HepG2 (cell line): Measurements from ENCODE around the gene DCP1B. TPM values are rescaled to one million over a fixed set of nuclear protein-coding genes. Genes with fewer than 3 reads are reported as not detected.
A peak's percentile ranks its signal among the peaks of the same experiment; 100 is the strongest.

Source experiments
- ATAC-seq: fragments of 200-7000 bp; cut with Tn5 transposase; 3 replicates; pipeline ENCODE4 v1.9.1; 2020; ENCODE audit warnings: mild to moderate bottlenecking, moderate library complexity
- BruUV-seq: library from RNA; stranded (reverse); fragments of 400-500 nt; replicated peaks from 2 replicates; lab custom pipeline; 2021; lab: Mats Ljungman, UMichigan
- CTCF ChIA-PET: fragments of 300-600 bp; formaldehyde crosslinking; extraction: SDS; loops from one replicate; lab custom pipeline; 2021; ENCODE audit warnings: low total read pairs, inconsistent platforms, low intra/inter-chr PET ratio; lab: Yijun Ruan, JAX
- POLR2A ChIA-PET: fragments of 350-600 bp; sonication (Branson Sonifier 250); formaldehyde crosslinking; loops from one replicate; lab custom pipeline; 2020; ENCODE audit warnings: antibody characterized with exemption, inconsistent platforms; lab: Yijun Ruan, JAX
- DNase-seq: peaks from one replicate; pipeline ENCODE4 v3.0.0-alpha.2; 2015; ENCODE audit warnings: low spot score
- FAIRE-seq: peaks from 3 replicates; lab custom pipeline; 2011; peaks lifted over from hg19 to GRCh38; lab: Jason Lieb, UNC
- H2AFZ ChIP-seq: one replicate; pipeline ENCODE4 v1.6.1; 2011; ENCODE audit warnings: low read length, inconsistent platforms
- H3K27ac ChIP-seq: fragments of 300-600 bp; 3 replicates; pipeline ENCODE4 v1.8.0; 2011; ENCODE audit warnings: mixed run types, mild to moderate bottlenecking, mixed read lengths, low read length, inconsistent platforms; ENCODE audit not compliant: insufficient read depth; ENCODE audit errors: extremely low read length
- H3K27me3 ChIP-seq, 2 experiments: fragments of 200-600 bp in 1 of 2; 2 replicates in 1 of 2; 3 replicates in 1 of 2; pipeline versions ENCODE4 v1.6.0 to v1.8.0; 2011; ENCODE audit warnings: low read length in 2 of 2, mild to moderate bottlenecking in 2 of 2, moderate library complexity in 2 of 2, inconsistent platforms in 1 of 2; ENCODE audit not compliant: insufficient read depth in 2 of 2, control insufficient read depth in 1 of 2
- H3K36me3 ChIP-seq, 2 experiments: fragments of 200-600 bp in 1 of 2; replicated peaks in 1 of 2; 2 replicates in 1 of 2; 3 replicates in 1 of 2; pipeline versions ENCODE4 v1.5.1 to v1.8.0; 2011; ENCODE audit warnings: low read length in 2 of 2, inconsistent platforms in 1 of 2; ENCODE audit not compliant: insufficient read depth in 2 of 2, control insufficient read depth in 1 of 2
- H3K4me1 ChIP-seq: 2 replicates; pipeline ENCODE4 v1.5.1; 2012; ENCODE audit warnings: low read length, inconsistent platforms; ENCODE audit not compliant: insufficient read depth
- H3K4me2 ChIP-seq: 2 replicates; pipeline ENCODE4 v1.6.0; 2011; ENCODE audit warnings: low read depth, low read length, inconsistent platforms
- H3K4me3 ChIP-seq, 3 experiments: fragments of 200-600 bp in 1 of 3; sonication (generic), shearing (Covaris generic) in 1 of 3; replicated peaks in 1 of 3; 2 replicates each; pipeline ENCODE4 v1.5.1; 2011 to 2016; ENCODE audit warnings: low read length in 3 of 3, inconsistent platforms in 2 of 3, low read depth in 2 of 3, mild to moderate bottlenecking in 2 of 3, control low read depth in 1 of 3, mixed read lengths in 1 of 3; ENCODE audit not compliant: insufficient read depth in 1 of 3
- H3K79me2 ChIP-seq: one replicate; pipeline ENCODE4 v1.6.1; 2011; ENCODE audit warnings: low read length, inconsistent platforms; ENCODE audit not compliant: insufficient read depth
- H3K9ac ChIP-seq: 2 replicates; pipeline ENCODE4 v1.6.0; 2011; ENCODE audit warnings: mild to moderate bottlenecking, low read depth, low read length, inconsistent platforms; ENCODE audit not compliant: insufficient read depth
- H3K9me3 ChIP-seq: 2 replicates; pipeline ENCODE4 v1.5.1; 2012; ENCODE audit warnings: mild to moderate bottlenecking, low read length
- H4K20me1 ChIP-seq: 2 replicates; pipeline ENCODE4 v1.6.0; 2011; ENCODE audit warnings: inconsistent platforms, mild to moderate bottlenecking, low read length, moderate library complexity; ENCODE audit not compliant: insufficient read depth
- BRCA1 ChIP-seq: sonication (generic); formaldehyde crosslinking; IDR thresholded peaks from 2 replicates; pipeline ENCODE4 v1.4.0; 2020; ENCODE audit warnings: missing genetic modification reagents
- CBX5 ChIP-seq: sonication (generic); formaldehyde crosslinking; IDR thresholded peaks from 2 replicates; pipeline ENCODE4 v1.4.0; 2020; ENCODE audit warnings: missing genetic modification reagents, borderline replicate concordance
- GFI1 ChIP-seq: sonication (generic); formaldehyde crosslinking; IDR thresholded peaks from 2 replicates; pipeline ENCODE4 v1.5.0; 2020; ENCODE audit warnings: missing genetic modification reagents, mild to moderate bottlenecking, borderline replicate concordance
- GZF1 ChIP-seq: sonication (generic); formaldehyde crosslinking; IDR thresholded peaks from 2 replicates; pipeline ENCODE4 v1.5.1; 2020; ENCODE audit warnings: mild to moderate bottlenecking, missing genetic modification reagents
- HDAC2 ChIP-seq: sonication (generic); formaldehyde crosslinking; IDR thresholded peaks from 2 replicates; pipeline ENCODE4 v1.4.0; 2020; ENCODE audit warnings: missing genetic modification reagents
- HOXA7 ChIP-seq: sonication (generic); formaldehyde crosslinking; IDR thresholded peaks from 2 replicates; pipeline ENCODE4 v1.8.1; 2022; ENCODE audit warnings: mild to moderate bottlenecking, missing genetic modification reagents, moderate library complexity
- SALL1 ChIP-seq: sonication (generic); formaldehyde crosslinking; IDR thresholded peaks from 2 replicates; pipeline ENCODE4 v1.8.0; 2022; ENCODE audit warnings: mild to moderate bottlenecking, missing genetic modification reagents
- ZNF143 ChIP-seq: sonication (generic); formaldehyde crosslinking; IDR thresholded peaks from 2 replicates; pipeline ENCODE4 v1.4.0; 2020; ENCODE audit warnings: missing genetic modification reagents
- ZNF564 ChIP-seq: sonication (generic); formaldehyde crosslinking; IDR thresholded peaks from 2 replicates; pipeline ENCODE4 v1.8.1; 2023; ENCODE audit warnings: mild to moderate bottlenecking, missing genetic modification reagents
- ZNF609 ChIP-seq: sonication (generic); formaldehyde crosslinking; IDR thresholded peaks from 2 replicates; pipeline ENCODE4 v1.4.0; 2020; ENCODE audit warnings: mild to moderate bottlenecking, missing genetic modification reagents, borderline replicate concordance
- whole genome bisulfite sequencing: methylation state at CpG from one replicate; pipeline ENCODE4 v1.1.6; 2017; ENCODE audit warnings: low lambda C conversion rate; 5-methylcytosine and 5-hydroxymethylcytosine counted together
- in situ Hi-C: cut with HindIII; loops from 2 replicates; pipeline ENCODE4 v1.10.0; 2017; ENCODE audit warnings: low pct_unique_long_range_greater_than_20kb; ENCODE audit not compliant: extremely low pct_ligation_motif_present
- intact Hi-C: fragments of 100-400 bp; cut with micrococcal nuclease; formaldehyde crosslinking; loops from one replicate; pipeline ENCODE4 v1.10.0; 2022; ENCODE audit not compliant: unreplicated experiment
- polyA plus RNA-seq, 8 experiments: library from polyadenylated mRNA; depleted of rRNA in 3 of 8; stranded (reverse) in 7 of 8; unstranded in 1 of 8; fragments of >200 nt; fragmentation: Illumina TruSeq in 4 of 8; extraction: Trizol in 4 of 8; gene quantifications; 2 replicates each; pipeline versions ENCODE4 v1.2.1 to v1.2.3, GENCODE V29; 2011 to 2016; ENCODE audit warnings: low read depth in 4 of 8, missing spikeins in 1 of 8, mixed read lengths in 1 of 8; ENCODE audit not compliant: insufficient read depth in 1 of 8
- total RNA-seq, 5 experiments: library from RNA; depleted of rRNA; stranded (reverse); fragments of >200 nt; fragmentation: Illumina TruSeq; extraction: Trizol; gene quantifications; 2 replicates each; pipeline ENCODE4 v1.2.3, GENCODE V29; 2016; ENCODE audit warnings: low read depth in 1 of 5

Gene DCP1B
- total and polyA plus RNA-seq, 2 of the 13 experiments (the other 11 are each of a cell fraction or from before 2014, with no cell fraction given): 11.4 to 27.2 TPM

GRCh38 chr12:2013086-2013485 lies 8.8 kb upstream of the DCP1B start:
- no peak for DNase-seq
- peaks cover 52% of the 10 kb centered on the region for H3K4me1 ChIP-seq
- H3K9ac ChIP-seq: no peak overlapping the region
- WGBS: 46% methylated on average over 3 of the region's 3 CpGs
- FAIRE-seq: no peak
- H2AFZ ChIP-seq: no peak overlapping the region
- H3K27ac ChIP-seq: no peak overlapping the region
- POLR2A ChIA-PET: interaction anchor here (1.1 kb wide), 1 partner anchor 9 kb away, joined by 4 read pairs; the partner anchor contains the start of gene DCP1B
- H3K4me3 ChIP-seq: no peak overlapping the region
- no peaks in the 10 kb centered on the region for H3K79me2 ChIP-seq
- ATAC-seq: no peak
- no peaks in the 10 kb centered on the region for H4K20me1 ChIP-seq
- H3K4me2 ChIP-seq: no peak overlapping the region
- no peak for TF ChIP-seq CBX5 (CRISPR knock-in tag)
- no peak for TF ChIP-seq ZNF564
- TF ChIP-seq BRCA1 (CRISPR knock-in tag): no peak
- no peak for TF ChIP-seq ZNF143 (CRISPR knock-in tag)
- TF ChIP-seq GZF1 (CRISPR knock-in tag): no peak
- BruUV-seq: no TSS peak
- in situ Hi-C loops (no loop called here), intact Hi-C loops (no loop called here)
- H3K36me3 ChIP-seq: no peaks in the 10 kb centered on the region
- no peaks in the 10 kb centered on the region for H3K9me3 ChIP-seq
- no peaks in the 10 kb centered on the region; a peak in 1 of 5 replicates for H3K27me3 ChIP-seq
- CTCF ChIA-PET: no interaction called here

GRCh38 chr12:2011643-2012607 lies 7.7 kb upstream of the DCP1B start:
- no peak overlapping the region for H3K27ac ChIP-seq
- peaks cover 52% of the 10 kb centered on the region for H3K4me1 ChIP-seq
- ATAC-seq (peak; percentile 93), DNase-seq (peak; percentile 73), FAIRE-seq (no peak)
- H2AFZ ChIP-seq: no peak overlapping the region
- H3K79me2 ChIP-seq: no peaks in the 10 kb centered on the region
- CTCF ChIA-PET: no interaction called here
- H3K9me3 ChIP-seq: no peaks in the 10 kb centered on the region
- in situ Hi-C loops: no loop called here
- no peak overlapping the region for H3K4me3 ChIP-seq
- peak overlapping the region; percentile 43; the same call in 1 of the 2 replicates for H3K4me2 ChIP-seq
- H3K36me3 ChIP-seq: no peaks in the 10 kb centered on the region
- no peak overlapping the region for H3K9ac ChIP-seq
- intact Hi-C loops: no loop called here
- H4K20me1 ChIP-seq: no peaks in the 10 kb centered on the region
- H3K27me3 ChIP-seq: no peaks in the 10 kb centered on the region; a peak in 1 of 5 replicates
- POLR2A ChIA-PET: interaction anchor here (0.6 to 1.2 kb wide), 2 partner anchors 18 to 415 kb away, joined by 3 to 6 read pairs; no protein-coding TSS in a partner anchor
- 33% methylated on average over 7 of the region's 7 CpGs for WGBS
- BruUV-seq: no TSS peak
- TF ChIP-seq GFI1 (CRISPR knock-in tag) (peak; percentile 58; the same call in 1 of the 2 replicates), ZNF609 (CRISPR knock-in tag) (peak; percentile 52; the same call in 1 of the 2 replicates), HDAC2 (peak; percentile 37; the same call in 1 of the 2 replicates), SALL1 (CRISPR knock-in tag) (peak; percentile 47; the same call in 1 of the 2 replicates), HOXA7 (no peak)
